ENCODE measurements around the gene SRSF3.
"Not testable (repeated sequence)": the region's sequence is repeated elsewhere in the genome, so short reads cannot be mapped to it uniquely, and the experiment has no call there.

SRSF3 gene

GRCh38 chr6:36594029-36594815, at the start of gene SRSF3:
TSS of gene SRSF3 (plus strand) at chr6:36594362. CDS start at chr6:36596763, 2,401 bp downstream.
- DNase-seq: peak; percentile 73 to 91 (median 86)

GRCh38 chr6:36545767-36546307, 48.3 kb upstream of the SRSF3 start:
- no peak for DNase-seq

- DNase-seq: no peak
Measured at GRCh38 chr6:36546308-36546919, 47.7 kb upstream of the SRSF3 start.

GRCh38 chr6:36546920-36547645, 47.1 kb upstream of the SRSF3 start, which contains the start of gene STK38:
TSS of gene STK38 (minus strand) at chr6:36547479. CDS start at chr6:36540202, 7,277 bp downstream.
- DNase-seq: peak; percentile 84 to 88 (median 88)

GRCh38 chr6:36547646-36548400, 46.3 kb upstream of the SRSF3 start:
- no peak for DNase-seq

- no peak for DNase-seq
Measured at GRCh38 chr6:36548401-36548743, 45.8 kb upstream of the SRSF3 start.

GRCh38 chr6:36550473-36551000, 43.6 kb upstream of the SRSF3 start:
- DNase-seq: no peak

GRCh38 chr6:36555750-36556252, 38.4 kb upstream of the SRSF3 start:
- no peak for DNase-seq

- DNase-seq: no peak
Measured at GRCh38 chr6:36556281-36556680, 37.9 kb upstream of the SRSF3 start.

- no peak for DNase-seq
Measured at GRCh38 chr6:36559011-36559793, 35.0 kb upstream of the SRSF3 start.

GRCh38 chr6:36560822-36561221, 33.3 kb upstream of the SRSF3 start:
- no peak for DNase-seq

GRCh38 chr6:36563237-36563927, 30.8 kb upstream of the SRSF3 start:
- DNase-seq: no peak

- no peak for DNase-seq
Measured at GRCh38 chr6:36563928-36564284, 30.3 kb upstream of the SRSF3 start.

- no peak for DNase-seq
Measured at GRCh38 chr6:36566418-36566905, 27.7 kb upstream of the SRSF3 start.

GRCh38 chr6:36570264-36570663, 23.9 kb upstream of the SRSF3 start:
- DNase-seq: no peak

GRCh38 chr6:36571122-36572043, 22.8 kb upstream of the SRSF3 start:
- no peak for DNase-seq

- DNase-seq: not testable (repeated sequence)
Measured at GRCh38 chr6:36572353-36573311, 21.5 kb upstream of the SRSF3 start.

- DNase-seq: no peak
Measured at GRCh38 chr6:36574679-36575078, 19.5 kb upstream of the SRSF3 start.

All from activated CD4-positive, CD25-positive, alpha-beta regulatory T cell (primary cell).